IPS-20b (cell line): ENCODE measurements around the gene ZNHIT2.
A peak's percentile ranks its signal among the peaks of the same experiment; 100 is the strongest.
"Not testable (repeated sequence)": the region's sequence is repeated elsewhere in the genome, so short reads cannot be mapped to it uniquely, and the experiment has no call there.

Experiments
- H3K27ac ChIP-seq: one replicate; pipeline ENCODE4 v1.5.1; 2013; ENCODE audit warnings: low read length
- H3K27me3 ChIP-seq: 2 replicates; pipeline ENCODE4 v1.6.1; 2013; ENCODE audit warnings: mild to moderate bottlenecking, low read length, inconsistent platforms; ENCODE audit not compliant: insufficient read depth
- H3K36me3 ChIP-seq: 2 replicates; pipeline ENCODE4 v1.6.1; 2013; ENCODE audit warnings: low read depth, mild to moderate bottlenecking, inconsistent platforms, low read length, moderate library complexity; ENCODE audit not compliant: insufficient read depth
- H3K4me1 ChIP-seq: 2 replicates; pipeline ENCODE4 v1.6.1; 2013; ENCODE audit warnings: mild to moderate bottlenecking, control low read depth, inconsistent platforms, low read length, moderate library complexity; ENCODE audit not compliant: insufficient read depth
- H3K4me3 ChIP-seq: 2 replicates; pipeline ENCODE4 v1.5.1; 2013; ENCODE audit warnings: mild to moderate bottlenecking, low read length, inconsistent platforms
- H3K9ac ChIP-seq: 2 replicates; pipeline ENCODE4 v1.6.1; 2013; ENCODE audit warnings: low read depth, mild to moderate bottlenecking, inconsistent platforms, low read length, moderate library complexity
- H3K9me3 ChIP-seq: 2 replicates; pipeline ENCODE4 v1.6.1; 2013; ENCODE audit warnings: mild to moderate bottlenecking, low read depth, low read length, inconsistent platforms; ENCODE audit not compliant: insufficient read depth

Gene ZNHIT2

DNA sequence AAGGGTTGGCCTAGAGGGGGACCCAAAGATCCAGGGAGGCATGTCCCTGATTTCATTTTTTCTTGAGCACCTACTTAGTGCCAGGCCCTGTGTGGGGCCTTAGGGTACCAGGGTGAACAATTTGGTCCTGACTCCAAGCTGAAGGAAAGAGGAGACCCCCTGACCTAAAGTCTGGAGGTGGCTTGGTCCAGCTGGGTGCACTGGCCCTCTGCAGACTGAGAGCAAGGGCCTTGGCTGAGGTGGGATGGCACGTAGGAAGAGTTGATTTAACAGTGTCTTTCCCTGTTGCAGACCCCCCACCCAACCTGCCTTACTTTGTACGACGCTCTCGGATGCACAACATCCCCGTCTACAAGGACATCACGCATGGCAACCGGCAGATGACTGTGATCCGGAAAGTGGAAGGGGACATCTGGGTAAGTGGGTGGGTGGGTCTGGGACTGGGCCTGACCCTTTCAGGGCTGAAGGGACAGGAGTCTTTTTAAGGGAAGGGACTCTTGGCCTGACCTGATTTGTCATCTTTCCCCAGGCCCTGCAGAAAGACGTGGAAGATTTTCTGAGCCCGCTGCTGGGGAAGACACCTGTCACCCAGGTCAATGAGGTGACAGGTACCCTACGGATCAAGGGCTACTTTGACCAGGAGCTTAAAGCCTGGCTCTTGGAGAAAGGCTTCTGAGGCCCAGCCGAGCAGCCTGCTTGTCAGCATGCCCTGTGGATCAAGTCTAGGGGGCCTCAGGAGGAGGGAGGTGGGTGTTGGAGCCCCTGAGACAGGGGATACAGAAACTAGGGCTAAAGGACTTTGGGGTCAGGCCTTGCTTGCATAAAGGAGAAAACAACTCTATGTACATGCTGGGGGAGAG is 7.9 kb upstream of the ZNHIT2 start:
- H3K27me3 ChIP-seq = no peaks in the 10 kb centered on the region
- H3K9me3 ChIP-seq = no peaks in the 10 kb centered on the region
- peaks cover 77% of the 10 kb centered on the region for H3K36me3 ChIP-seq
- H3K27ac ChIP-seq = no peak overlapping the region
- no peak overlapping the region for H3K4me3 ChIP-seq
- H3K4me1 ChIP-seq = 0 out of 2 replicates have a peak, but pooled peaks cover 3% of the 10 kb centered on the region
- no peak overlapping the region for H3K9ac ChIP-seq

DNA sequence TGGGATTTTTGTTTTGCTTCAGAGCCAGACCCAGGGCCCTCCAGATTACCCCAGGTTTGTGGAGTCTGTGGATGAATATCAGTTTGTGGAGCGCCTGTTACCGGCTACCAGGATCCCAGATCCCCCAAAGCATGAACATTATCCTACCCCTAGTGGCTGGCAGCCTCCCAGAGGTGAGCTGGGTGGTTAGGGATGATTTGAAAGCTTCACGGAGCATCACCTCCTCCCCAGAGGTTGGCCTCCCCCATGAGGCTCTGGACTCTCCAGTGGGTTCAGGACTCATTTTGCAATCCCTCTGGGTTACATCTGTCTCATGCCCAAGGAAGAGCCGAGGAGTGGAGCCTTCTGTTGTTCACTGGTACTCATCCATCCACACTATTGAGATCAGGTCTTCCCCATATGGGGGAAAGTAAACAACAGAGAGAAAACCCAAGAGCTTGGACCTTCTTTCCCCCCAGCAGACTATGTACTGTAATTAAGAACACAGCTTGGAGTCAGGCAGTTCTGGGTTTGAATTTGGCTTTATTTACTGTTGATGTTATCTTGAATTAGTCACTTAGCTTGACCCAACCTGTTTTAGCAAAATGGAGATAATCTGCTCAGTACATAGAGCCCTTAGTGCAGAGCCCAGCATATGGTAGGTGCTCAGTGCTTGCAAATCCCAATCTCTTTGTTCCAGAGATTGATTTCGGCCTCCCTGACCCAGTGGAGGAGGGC is 7.1 kb upstream of the ZNHIT2 start:
- H3K27me3 ChIP-seq = no peaks in the 10 kb centered on the region
- H3K36me3 ChIP-seq = peaks cover 77% of the 10 kb centered on the region
- no peak overlapping the region for H3K27ac ChIP-seq

DNA sequence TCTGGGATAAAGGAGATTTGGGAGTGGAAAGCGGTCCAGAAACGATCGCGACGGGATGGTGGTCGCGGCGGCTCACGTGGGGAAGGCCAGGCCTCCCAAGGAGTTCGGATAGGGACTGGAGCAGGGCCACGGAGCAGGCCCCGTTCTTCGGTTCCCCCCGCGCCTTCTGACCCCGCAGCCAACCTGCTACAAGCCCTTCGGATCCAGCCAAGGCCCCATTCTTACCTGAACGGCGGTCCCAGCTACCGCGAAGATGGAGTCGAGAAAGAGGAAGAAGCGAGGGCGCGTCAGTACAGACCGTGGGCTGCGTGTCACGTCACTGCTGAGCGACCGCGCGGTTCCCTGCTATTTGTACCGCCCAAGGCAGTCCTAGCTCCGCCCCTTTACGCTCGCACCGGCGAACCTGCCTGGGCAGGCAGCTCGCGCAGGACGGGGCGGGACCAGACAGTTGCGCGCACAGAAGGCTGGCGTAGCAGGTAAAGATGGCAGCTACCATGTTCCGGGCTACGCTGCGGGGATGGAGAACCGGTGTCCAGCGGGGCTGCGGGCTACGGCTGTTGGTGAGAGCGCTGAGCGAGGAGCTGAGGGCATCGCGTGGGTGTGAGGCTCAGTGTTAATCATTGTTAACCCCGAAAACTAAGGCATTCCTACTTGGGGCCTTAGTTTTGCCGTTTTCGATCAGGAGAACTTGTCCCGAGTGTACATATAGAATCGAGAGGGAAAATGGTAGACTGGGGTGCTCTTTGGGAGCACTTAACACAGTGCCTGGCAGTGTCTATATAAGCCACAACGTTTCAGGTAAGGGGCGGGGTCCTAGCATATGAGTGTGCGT is 4.6 kb upstream of the ZNHIT2 start, which contains the start of the genes FAU and MRPL49:
Gene FAU, minus strand, starts transcription at position 270 of the 832 bp plus-strand sequence. CDS start 321 bp downstream, outside the sequence.
Gene MRPL49, plus strand, starts transcription at position 457 of the 832 bp plus-strand sequence. Its CDS starts 26 bp downstream, at position 483.
- Histone ChIP-seq H3K4me1 (0 out of 2 replicates have a peak, but pooled peaks cover 3% of the 10 kb centered on the region), H3K4me3 (peak within 1 kb of the TSS; percentile 88)

More for the DNA sequence above, 7.1 kb upstream of the ZNHIT2 start:
- Histone ChIP-seq H3K4me1 (0 out of 2 replicates have a peak, but pooled peaks cover 3% of the 10 kb centered on the region), H3K4me3 (no peak overlapping the region), H3K9ac (no peak overlapping the region), H3K9me3 (no peaks in the 10 kb centered on the region)

DNA sequence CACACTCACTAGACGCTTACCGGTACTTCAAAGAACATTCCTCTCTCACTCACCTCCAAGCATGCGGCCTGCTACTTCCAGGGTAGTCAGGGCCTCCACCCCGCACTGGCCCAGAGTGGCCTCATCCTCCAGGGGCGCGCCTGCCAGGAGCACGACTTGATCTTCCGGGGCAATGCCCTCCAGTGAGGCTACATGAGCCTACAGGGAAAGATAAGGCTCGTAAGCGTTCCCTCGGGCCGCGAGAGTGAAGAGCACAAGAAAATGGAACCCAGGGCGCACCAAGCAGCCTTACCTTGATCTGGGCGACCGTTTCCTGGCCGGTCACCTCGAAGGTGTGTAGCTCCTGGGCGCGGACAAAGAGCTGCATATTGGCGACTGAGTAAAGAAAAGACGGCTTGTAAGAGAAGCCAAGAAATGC is 4.0 kb upstream of the ZNHIT2 start:
- H3K9ac ChIP-seq = peak overlapping the region; percentile 90
- 0 out of 2 replicates have a peak, but pooled peaks cover 3% of the 10 kb centered on the region for H3K4me1 ChIP-seq
- no peaks in the 10 kb centered on the region for H3K9me3 ChIP-seq
- peak overlapping the region; percentile 59 for H3K27ac ChIP-seq
- H3K4me3 ChIP-seq = peak overlapping the region; percentile 88
- H3K27me3 ChIP-seq = no peaks in the 10 kb centered on the region
- peaks cover 60% of the 10 kb centered on the region for H3K36me3 ChIP-seq

More for the DNA sequence above, 4.6 kb upstream of the ZNHIT2 start, which contains the start of the genes FAU and MRPL49:
- H3K9ac ChIP-seq = peak within 1 kb of the TSS; percentile 90
- no peaks in the 10 kb centered on the region for H3K9me3 ChIP-seq
- peak within 1 kb of the TSS; percentile 90 for H3K27ac ChIP-seq
- peaks cover 66% of the 10 kb centered on the region for H3K36me3 ChIP-seq
- no peaks in the 10 kb centered on the region for H3K27me3 ChIP-seq

DNA sequence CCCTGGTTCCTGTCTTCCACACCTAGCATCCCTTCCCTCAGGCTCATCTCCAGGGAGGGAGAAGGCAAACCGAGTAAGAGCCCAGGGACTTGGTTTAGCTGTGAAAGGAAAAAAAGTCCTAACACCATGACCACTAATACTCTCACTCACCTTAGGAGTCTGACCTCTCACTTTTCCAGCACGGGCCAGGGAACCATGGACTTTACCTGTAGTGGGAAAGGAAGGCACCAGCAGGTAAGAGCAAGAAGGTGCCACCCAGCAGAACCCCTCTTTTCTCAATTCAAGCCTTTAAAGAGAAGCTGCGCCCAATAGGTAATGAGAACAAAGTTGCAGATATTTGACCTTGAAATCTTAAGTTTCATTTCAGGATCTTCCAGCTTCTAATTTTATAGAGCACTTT is 3.3 kb upstream of the ZNHIT2 start:
- H3K27ac ChIP-seq = no peak overlapping the region
- peak overlapping the region; percentile 88 for H3K4me3 ChIP-seq

DNA sequence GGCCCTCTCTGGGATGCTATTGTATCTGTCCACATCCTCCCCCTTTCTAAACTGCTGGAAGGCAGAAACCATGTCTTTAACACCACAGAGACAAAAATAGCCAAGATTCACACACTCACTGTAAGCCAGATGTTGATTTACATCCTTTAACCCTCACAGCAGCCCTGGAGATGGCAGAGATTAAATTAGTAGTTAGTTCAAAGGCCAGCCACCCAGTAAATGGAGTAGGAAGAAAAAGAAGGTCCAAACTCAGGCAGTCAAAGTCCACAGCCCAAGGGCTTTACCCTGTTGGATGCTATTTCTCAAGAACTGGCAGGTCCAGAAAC is 2.1 kb upstream of the ZNHIT2 start:
- H3K9me3 ChIP-seq = no peaks in the 10 kb centered on the region
- no peak overlapping the region for H3K4me3 ChIP-seq
- H3K27me3 ChIP-seq = no peaks in the 10 kb centered on the region
- H3K27ac ChIP-seq = no peak overlapping the region
- H3K9ac ChIP-seq = no peak overlapping the region
- H3K4me1 ChIP-seq = 0 out of 2 replicates have a peak, but pooled peaks cover 3% of the 10 kb centered on the region
- peaks cover 51% of the 10 kb centered on the region for H3K36me3 ChIP-seq

More for the DNA sequence above, 3.3 kb upstream of the ZNHIT2 start:
- Histone ChIP-seq H3K4me1 (0 out of 2 replicates have a peak, but pooled peaks cover 3% of the 10 kb centered on the region), H3K9ac (peak overlapping the region; percentile 90; the same call in 1 of the 2 replicates), H3K36me3 (peaks cover 58% of the 10 kb centered on the region), H3K9me3 (no peaks in the 10 kb centered on the region), H3K27me3 (no peaks in the 10 kb centered on the region)

DNA sequence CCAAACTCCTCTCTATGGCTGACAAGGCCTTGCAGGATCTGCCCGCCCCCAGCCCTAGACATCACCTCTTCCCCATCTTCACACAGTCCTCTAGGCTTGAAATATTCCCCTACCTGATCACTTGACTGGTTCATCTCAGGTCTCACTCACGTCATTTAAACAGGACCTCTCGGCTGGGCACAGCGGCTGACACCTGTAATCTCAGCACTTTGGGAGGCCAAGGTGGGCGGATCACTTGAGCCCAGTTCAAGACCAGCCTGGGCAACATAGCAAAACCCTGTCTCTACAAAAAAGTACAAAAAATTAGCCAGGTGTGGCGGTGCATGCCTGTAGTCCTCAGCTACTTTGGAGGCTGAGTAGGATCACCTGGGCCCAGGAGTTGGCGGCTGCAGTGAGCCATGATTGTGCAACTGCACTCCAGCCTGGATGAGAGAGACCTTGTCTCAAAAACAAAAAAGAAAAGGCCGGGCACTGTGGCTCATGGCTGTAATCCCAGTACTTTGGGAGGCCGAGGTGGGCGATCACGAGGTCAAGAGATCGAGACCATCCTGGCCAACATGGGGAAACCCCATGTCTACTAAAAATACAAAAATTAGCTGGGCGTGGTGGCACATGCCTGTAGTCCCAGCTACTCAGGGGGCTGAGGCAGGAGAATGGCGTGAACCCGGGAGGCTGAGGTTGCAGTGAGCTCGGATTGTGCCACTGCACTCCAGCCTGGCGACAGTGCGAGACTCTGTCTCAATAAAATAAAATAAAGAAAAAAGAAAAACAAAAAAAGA is 1.6 kb upstream of the ZNHIT2 start:
- not testable (repeated sequence) for H3K27ac ChIP-seq, H3K9ac ChIP-seq, H3K4me1 ChIP-seq, H3K9me3 ChIP-seq, H3K27me3 ChIP-seq, H3K4me3 ChIP-seq
- peaks cover 45% of the 10 kb centered on the region for H3K36me3 ChIP-seq

DNA sequence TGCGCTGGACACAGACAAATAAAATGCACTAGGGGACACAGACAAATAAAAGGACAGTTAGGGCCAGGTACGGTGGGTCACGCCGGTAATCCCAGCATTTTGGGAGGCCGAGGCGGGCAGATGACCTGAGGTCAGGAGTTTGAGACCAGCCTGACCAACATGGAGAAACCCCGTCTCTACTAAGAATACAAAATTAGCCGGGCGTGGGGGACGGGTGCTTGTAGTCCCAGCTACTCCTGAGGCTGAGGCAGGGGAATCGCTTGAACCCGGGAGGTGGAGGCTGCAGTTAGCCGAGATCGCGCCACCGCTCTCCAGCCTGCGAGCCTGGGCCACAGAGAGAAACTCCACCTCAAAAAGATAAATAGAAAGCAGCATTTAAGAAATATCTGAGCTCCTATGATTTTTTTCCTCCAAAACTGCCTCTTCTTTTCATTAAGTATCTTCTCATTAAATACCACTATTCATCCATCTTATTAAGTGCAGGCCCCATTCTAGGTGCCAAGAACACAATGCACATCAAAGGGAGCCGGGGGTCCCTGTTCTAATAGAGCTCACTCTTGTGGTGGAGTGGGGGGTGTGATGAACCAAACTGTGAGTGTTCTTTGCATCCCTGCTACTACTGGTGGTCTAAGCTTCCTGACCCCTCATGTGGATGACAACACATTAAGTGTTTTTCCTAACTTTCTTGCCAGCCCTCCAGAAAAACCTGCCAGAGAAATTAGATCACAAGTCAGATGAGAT is 766 bp upstream of the ZNHIT2 start:
- Histone ChIP-seq H3K27ac (no peak overlapping the region), H3K9me3 (no peaks in the 10 kb centered on the region), H3K4me1 (peaks cover 6% of the 10 kb centered on the region; the same call in 1 of the 2 replicates), H3K36me3 (peaks cover 41% of the 10 kb centered on the region), H3K4me3 (no peak overlapping the region), H3K27me3 (no peaks in the 10 kb centered on the region), H3K9ac (no peak overlapping the region)

DNA sequence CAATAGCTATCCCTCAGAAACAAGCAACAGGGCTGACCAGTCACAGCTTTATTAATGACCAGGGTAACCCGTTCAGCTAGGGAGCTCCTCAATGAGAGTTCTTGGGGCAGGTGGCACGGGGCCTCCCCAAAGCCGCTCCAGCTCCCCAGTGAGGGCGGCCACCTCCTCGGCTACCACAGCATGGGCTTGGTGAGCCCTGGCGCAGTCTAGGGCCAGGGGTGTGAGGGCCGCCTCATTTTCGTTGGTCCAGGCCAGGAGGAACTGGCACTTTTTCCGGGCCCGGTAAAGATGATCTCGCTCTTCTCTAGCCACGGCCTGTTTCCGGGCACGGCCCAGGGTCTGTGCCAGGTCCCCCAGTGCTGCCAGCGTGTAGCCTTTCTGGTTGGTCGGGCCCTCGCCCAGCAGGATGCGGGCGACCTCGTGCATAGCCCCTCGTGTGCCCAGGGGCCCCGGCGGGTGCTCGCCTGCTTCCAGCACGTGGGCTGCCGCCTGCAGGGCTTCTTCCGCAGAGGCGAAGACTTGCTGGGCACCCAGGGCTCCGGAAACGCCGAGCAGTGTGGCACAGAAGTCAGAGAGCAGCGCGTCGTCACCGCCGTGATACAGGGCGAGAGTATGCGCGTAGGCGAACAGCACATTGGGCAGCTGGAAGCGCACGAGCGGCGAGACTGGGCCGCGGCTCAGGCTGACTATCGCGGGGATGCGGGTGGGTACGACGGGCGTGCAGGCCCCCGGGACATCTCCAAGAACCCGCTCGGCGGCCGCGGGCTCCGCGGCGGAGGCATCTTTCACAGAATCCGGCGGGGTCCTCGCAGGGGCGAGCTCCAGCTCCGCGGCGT is 913 bp downstream of the ZNHIT2 start:
- Histone ChIP-seq H3K27ac (no peak overlapping the region), H3K27me3 (no peaks in the 10 kb centered on the region), H3K9ac (peak overlapping the region; percentile 92), H3K4me1 (peaks cover 7% of the 10 kb centered on the region; the same call in 1 of the 2 replicates), H3K36me3 (peaks cover 41% of the 10 kb centered on the region), H3K9me3 (no peaks in the 10 kb centered on the region), H3K4me3 (peak overlapping the region; percentile 83)
